A673 (cell line): ENCODE measurements around the gene COG2. TPM values are rescaled to one million over a fixed set of nuclear protein-coding genes. Genes with fewer than 3 reads are reported as not detected.

Experiments
- BruUV-seq: library from RNA; stranded (reverse); fragments of 400-500 nt; replicated peaks from 2 replicates; lab custom pipeline; 2021; lab: Mats Ljungman, UMichigan
- CTCF ChIA-PET: fragments of 300-600 bp; sonication (Branson Sonifier 250); formaldehyde crosslinking; loops from one replicate; lab custom pipeline; 2022; ENCODE audit warnings: antibody characterized with exemption; lab: Charles Lee
- POLR2A ChIA-PET: fragments of 300-600 bp; sonication (Branson Sonifier 250); formaldehyde crosslinking; loops from one replicate; lab custom pipeline; 2022; ENCODE audit warnings: antibody characterized with exemption; ENCODE audit not compliant: low non-redundant PET; lab: Charles Lee
- DNase-seq: peaks from one replicate; pipeline ENCODE4 v3.0.0-alpha.2; 2015; ENCODE audit warnings: low spot score
- H3K27ac ChIP-seq: fragments of 200-600 bp; sonication (generic); 2 replicates; pipeline ENCODE4 v1.5.1; 2016; ENCODE audit warnings: mixed run types, low read depth, mild to moderate bottlenecking, mixed read lengths, antibody characterized with exemption, low read length; ENCODE audit not compliant: poor library complexity, severe bottlenecking
- H3K27me3 ChIP-seq: fragments of 200-600 bp; sonication (generic); replicated peaks from 2 replicates; pipeline ENCODE4 v1.6.1; 2017; ENCODE audit warnings: mixed run types, low read depth, mild to moderate bottlenecking, mixed read lengths, antibody characterized with exemption, low read length; ENCODE audit not compliant: insufficient read depth, poor library complexity
- H3K36me3 ChIP-seq: fragments of 200-600 bp; sonication (generic); 2 replicates; pipeline ENCODE4 v1.6.1; 2016; ENCODE audit warnings: mixed run types, mild to moderate bottlenecking, mixed read lengths, antibody characterized with exemption, low read length; ENCODE audit not compliant: insufficient read depth, poor library complexity, severe bottlenecking
- H3K4me1 ChIP-seq: fragments of 200-600 bp; sonication (generic); 2 replicates; pipeline ENCODE4 v1.6.1; 2017; ENCODE audit warnings: mixed run types, mild to moderate bottlenecking, mixed read lengths, antibody characterized with exemption, low read length; ENCODE audit not compliant: insufficient read depth, poor library complexity, severe bottlenecking
- H3K4me3 ChIP-seq: fragments of 200-600 bp; sonication (generic); 2 replicates; pipeline ENCODE4 v1.5.1; 2016; ENCODE audit warnings: low read depth, mixed run types, mild to moderate bottlenecking, mixed read lengths, low read length; ENCODE audit not compliant: poor library complexity, severe bottlenecking
- H3K9me3 ChIP-seq: fragments of 200-600 bp; sonication (generic); 2 replicates; pipeline ENCODE4 v1.6.1; 2016; ENCODE audit warnings: mixed run types, low read depth, mild to moderate bottlenecking, mixed read lengths, antibody characterized with exemption, low read length; ENCODE audit not compliant: poor library complexity, severe bottlenecking
- CTCF ChIP-seq: fragments of 300-800, 200-600 bp; sonication (generic); conservative IDR thresholded peaks from 2 replicates; pipeline ENCODE4 v1.5.1; 2017; ENCODE audit warnings: low read depth, mild to moderate bottlenecking, antibody characterized with exemption, low read length, moderate library complexity, mixed read lengths
- EZH2 ChIP-seq: fragments of 200-600 bp; sonication (generic); IDR thresholded peaks from 2 replicates; pipeline ENCODE4 v1.6.1; 2017; ENCODE audit warnings: borderline replicate concordance, low read depth, mild to moderate bottlenecking, mixed read lengths, antibody characterized with exemption, low read length; ENCODE audit not compliant: poor library complexity, severe bottlenecking
- intact Hi-C: fragments of 100-400 bp; cut with micrococcal nuclease; formaldehyde crosslinking; loops from one replicate; pipeline ENCODE4 v1.10.0; 2022; ENCODE audit not compliant: unreplicated experiment
- total RNA-seq: library from RNA; stranded (reverse); gene quantifications from 2 replicates; pipeline ENCODE4 v1.2.3, GENCODE V29; 2021

COG2 gene
- total RNA-seq, 1 experiment from 2014 or later: 20.3 TPM

GRCh38 chr1:230611878-230612235, 30.4 kb upstream of the COG2 start:
- CTCF ChIA-PET: no interaction called here
- H3K27ac ChIP-seq: no peak overlapping the region
- DNase-seq: no peak
- intact Hi-C loops: no loop called here
- peaks cover 9% of the 10 kb centered on the region for H3K27me3 ChIP-seq
- no peaks in the 10 kb centered on the region for H3K36me3 ChIP-seq
- no peaks in the 10 kb centered on the region for H3K4me1 ChIP-seq
- H3K9me3 ChIP-seq: no peaks in the 10 kb centered on the region
- BruUV-seq: no TSS peak
- POLR2A ChIA-PET: no interaction called here
- no peak for TF ChIP-seq EZH2
- TF ChIP-seq CTCF: no peak
- no peak overlapping the region for H3K4me3 ChIP-seq

GRCh38 chr1:230612651-230613050, 29.6 kb upstream of the COG2 start:
- H3K27ac ChIP-seq: no peak overlapping the region
- H3K36me3 ChIP-seq: no peaks in the 10 kb centered on the region
- H3K4me1 ChIP-seq: no peaks in the 10 kb centered on the region
- intact Hi-C loops: no loop called here
- DNase-seq: no peak
- no peaks in the 10 kb centered on the region for H3K9me3 ChIP-seq
- TF ChIP-seq EZH2: no peak
- TF ChIP-seq CTCF: no peak
- POLR2A ChIA-PET: no interaction called here
- CTCF ChIA-PET: no interaction called here
- H3K4me3 ChIP-seq: no peak overlapping the region
- no TSS peak for BruUV-seq
- peaks cover 9% of the 10 kb centered on the region for H3K27me3 ChIP-seq

- POLR2A ChIA-PET: no interaction called here
- no TSS peak for BruUV-seq
- TF ChIP-seq CTCF: no peak
- TF ChIP-seq EZH2: no peak
- no peak for DNase-seq
- no peaks in the 10 kb centered on the region for H3K4me1 ChIP-seq
- H3K9me3 ChIP-seq: no peaks in the 10 kb centered on the region
- H3K27ac ChIP-seq: no peak overlapping the region
- CTCF ChIA-PET: no interaction called here
- peaks cover 9% of the 10 kb centered on the region for H3K27me3 ChIP-seq
- no peaks in the 10 kb centered on the region for H3K36me3 ChIP-seq
- H3K4me3 ChIP-seq: no peak overlapping the region
- intact Hi-C loops: no loop called here
Observed at GRCh38 chr1:230614121-230614520, 28.2 kb upstream of the COG2 start.
